Vagina (tissue), 2 donors: Measurements from ENCODE around the gene ANTXR1. TPM values are rescaled to one million over a fixed set of nuclear protein-coding genes. Genes with fewer than 3 reads are reported as not detected.

ENCODE experiments used
- DNase-seq, 2 donors: peaks; one replicate each; pipeline ENCODE4 v3.0.0-alpha.2; 2017; ENCODE audit errors: extremely low spot score in 2 of 2
- H3K27ac ChIP-seq: fragments of 200-600 bp; sonication (generic); one replicate; pipeline ENCODE4 v1.5.1; 2019
- H3K27me3 ChIP-seq: fragments of 200-600 bp; sonication (generic); one replicate; pipeline ENCODE4 v1.5.1; 2019
- H3K36me3 ChIP-seq, 2 donors: fragments of 200-600 bp; sonication (generic); one replicate each; pipeline ENCODE4 v1.5.1; 2017 to 2019
- H3K4me1 ChIP-seq: fragments of 200-600 bp; sonication (generic); one replicate; pipeline ENCODE4 v1.5.1; 2019
- H3K4me3 ChIP-seq, 2 donors: fragments of 200-600 bp; sonication (generic); 1 replicate in 1 of 2; 2 replicates in 1 of 2; pipeline ENCODE4 v1.5.1; 2016 to 2019
- H3K9me3 ChIP-seq: fragments of 200-600 bp; sonication (generic); one replicate; pipeline ENCODE4 v1.5.1; 2019
- POLR2A ChIP-seq, 2 donors: fragments of 450-650 bp; IDR thresholded peaks; one replicate each; pipeline ENCODE4 v1.6.1; 2017; ENCODE audit warnings: antibody characterized with exemption in 2 of 2, mild to moderate bottlenecking in 2 of 2, moderate library complexity in 2 of 2
- POLR2AphosphoS5 ChIP-seq, 2 donors: sonication (generic); formaldehyde crosslinking; IDR thresholded peaks; one replicate each; pipeline ENCODE4 v1.9.0; 2017; ENCODE audit warnings: antibody characterized with exemption in 2 of 2, mild to moderate bottlenecking in 2 of 2, low read depth in 1 of 2; ENCODE audit not compliant: insufficient read depth in 1 of 2
- intact Hi-C: fragments of 100-400 bp; cut with DNase I; formaldehyde crosslinking; loops from one replicate; pipeline ENCODE4 v1.15.1; 2023
- total RNA-seq: library from RNA; depleted of rRNA; stranded (reverse); fragments of >200 nt; gene quantifications from one replicate; pipeline ENCODE4 v1.2.3, GENCODE V29; 2016
- TF ChIP-seq, protein P1 (sequence below), 3 experiments: fragments of 450-650 bp in 2 of 3; fragments of 200-600 bp in 1 of 3; sonication (generic) in 1 of 3; IDR thresholded peaks; one replicate each; pipeline ENCODE4 v1.5.1; 2017 to 2019; ENCODE audit warnings: antibody characterized with exemption in 3 of 3, mild to moderate bottlenecking in 2 of 3, moderate library complexity in 2 of 3

The ANTXR1 gene
- total RNA-seq, 1 donor from 2014 or later: 102 TPM

GRCh38 chr2:69151931-69152330, 139.0 kb downstream of the ANTXR1 start:
- Histone ChIP-seq H3K9me3 (no peaks in the 10 kb centered on the region), H3K4me1 (peaks cover 37% of the 10 kb centered on the region), H3K4me3 (no peak overlapping the region), H3K27ac (peak overlapping the region; percentile 63), H3K36me3 (peaks cover 0 to 4% of the 10 kb centered on the region in 2 donors), H3K27me3 (no peaks in the 10 kb centered on the region)
- no peak for DNase-seq
- intact Hi-C loops: loop anchor here (10.0 kb wide), 1 partner anchor 87 kb away; no protein-coding TSS in a partner anchor
- TF ChIP-seq POLR2A (IDR thresholded peaks at IDR 0.05): no peak
- TF ChIP-seq, protein P1, sequence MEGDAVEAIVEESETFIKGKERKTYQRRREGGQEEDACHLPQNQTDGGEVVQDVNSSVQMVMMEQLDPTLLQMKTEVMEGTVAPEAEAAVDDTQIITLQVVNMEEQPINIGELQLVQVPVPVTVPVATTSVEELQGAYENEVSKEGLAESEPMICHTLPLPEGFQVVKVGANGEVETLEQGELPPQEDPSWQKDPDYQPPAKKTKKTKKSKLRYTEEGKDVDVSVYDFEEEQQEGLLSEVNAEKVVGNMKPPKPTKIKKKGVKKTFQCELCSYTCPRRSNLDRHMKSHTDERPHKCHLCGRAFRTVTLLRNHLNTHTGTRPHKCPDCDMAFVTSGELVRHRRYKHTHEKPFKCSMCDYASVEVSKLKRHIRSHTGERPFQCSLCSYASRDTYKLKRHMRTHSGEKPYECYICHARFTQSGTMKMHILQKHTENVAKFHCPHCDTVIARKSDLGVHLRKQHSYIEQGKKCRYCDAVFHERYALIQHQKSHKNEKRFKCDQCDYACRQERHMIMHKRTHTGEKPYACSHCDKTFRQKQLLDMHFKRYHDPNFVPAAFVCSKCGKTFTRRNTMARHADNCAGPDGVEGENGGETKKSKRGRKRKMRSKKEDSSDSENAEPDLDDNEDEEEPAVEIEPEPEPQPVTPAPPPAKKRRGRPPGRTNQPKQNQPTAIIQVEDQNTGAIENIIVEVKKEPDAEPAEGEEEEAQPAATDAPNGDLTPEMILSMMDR (IDR thresholded peaks at IDR 0.05): no peak
- TF ChIP-seq POLR2AphosphoS5 (IDR thresholded peaks at IDR 0.05; ENCODE audit: insufficient read depth in 1 of 2, low read depth in 1 of 2): no peak

DNA sequence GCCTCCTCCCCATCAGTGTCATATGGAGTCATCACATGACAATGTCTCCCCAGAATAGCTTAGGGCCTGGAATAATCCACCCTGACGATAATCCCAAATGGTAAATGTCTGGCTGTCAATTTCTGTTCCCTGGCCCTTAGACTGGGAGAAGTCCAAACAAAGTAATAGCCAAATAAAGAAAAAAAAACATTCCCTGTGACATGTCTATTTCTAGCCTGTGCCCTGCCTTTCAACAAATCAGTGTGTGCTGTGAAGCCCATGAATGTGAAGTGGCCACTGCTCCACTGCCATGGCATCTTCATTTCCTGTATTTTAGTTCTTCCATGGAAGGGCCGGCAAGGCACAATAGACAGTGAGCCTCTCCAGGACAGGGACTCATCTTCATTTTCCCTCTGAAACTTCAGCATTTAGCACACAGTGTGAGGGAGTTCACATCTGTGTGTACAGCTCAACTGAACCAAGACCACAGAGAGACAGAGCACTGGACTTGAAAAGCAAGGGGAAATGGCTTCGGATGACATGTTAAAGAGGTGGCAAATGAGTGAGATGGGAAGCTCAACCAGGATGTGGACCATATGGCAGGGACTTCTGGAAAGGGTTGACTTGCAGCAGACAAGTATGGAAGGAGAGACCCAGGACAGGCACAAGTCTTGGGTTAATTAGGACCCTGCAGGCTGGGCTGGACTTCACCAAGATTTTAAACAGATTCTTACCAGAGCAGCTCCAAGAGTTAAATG, 140.0 kb downstream of the ANTXR1 start:
- H3K4me1 ChIP-seq: peaks cover 37% of the 10 kb centered on the region

GRCh38 chr2:69154106-69154505, 141.1 kb downstream of the ANTXR1 start:
- Histone ChIP-seq H3K4me1 (peaks cover 29% of the 10 kb centered on the region), H3K27me3 (no peaks in the 10 kb centered on the region), H3K9me3 (no peaks in the 10 kb centered on the region), H3K4me3 (no peak overlapping the region), H3K27ac (peak overlapping the region; percentile 59), H3K36me3 (no peaks in the 10 kb centered on the region)
- TF ChIP-seq POLR2AphosphoS5 (IDR thresholded peaks at IDR 0.05; ENCODE audit: insufficient read depth in 1 of 2, low read depth in 1 of 2): no peak
- TF ChIP-seq, protein P1 (IDR thresholded peaks at IDR 0.05): no peak
- TF ChIP-seq POLR2A (IDR thresholded peaks at IDR 0.05): no peak
- no peak for DNase-seq
- intact Hi-C loops: loop anchor here (10.0 kb wide), 1 partner anchor 89 kb away; no protein-coding TSS in a partner anchor

More for the DNA sequence above, 140.0 kb downstream of the ANTXR1 start:
- no peak for DNase-seq
- no peaks in the 10 kb centered on the region for H3K36me3 ChIP-seq
- intact Hi-C loops: loop anchor here (10.0 kb wide), 1 partner anchor 88 kb away; no protein-coding TSS in a partner anchor
- H3K4me3 ChIP-seq: no peak overlapping the region
- no peaks in the 10 kb centered on the region for H3K27me3 ChIP-seq
- no peaks in the 10 kb centered on the region for H3K9me3 ChIP-seq
- no peak for TF ChIP-seq POLR2AphosphoS5 (IDR thresholded peaks at IDR 0.05; ENCODE audit: insufficient read depth in 1 of 2, low read depth in 1 of 2)
- TF ChIP-seq, protein P1 (IDR thresholded peaks at IDR 0.05): no peak
- no peak for TF ChIP-seq POLR2A (IDR thresholded peaks at IDR 0.05)
- H3K27ac ChIP-seq: peak overlapping the region; percentile 63

GRCh38 chr2:69156624-69157023, 143.6 kb downstream of the ANTXR1 start:
- Histone ChIP-seq H3K9me3 (no peaks in the 10 kb centered on the region), H3K27ac (no peak overlapping the region), H3K36me3 (no peaks in the 10 kb centered on the region), H3K27me3 (no peaks in the 10 kb centered on the region), H3K4me3 (no peak overlapping the region), H3K4me1 (peaks cover 22% of the 10 kb centered on the region)
- TF ChIP-seq, protein P1 (IDR thresholded peaks at IDR 0.05): no peak
- no peak for TF ChIP-seq POLR2AphosphoS5 (IDR thresholded peaks at IDR 0.05; ENCODE audit: insufficient read depth in 1 of 2, low read depth in 1 of 2)
- no peak for TF ChIP-seq POLR2A (IDR thresholded peaks at IDR 0.05)
- no peak for DNase-seq
- intact Hi-C loops: loop anchor here (10.0 kb wide), 1 partner anchor 92 kb away; no protein-coding TSS in a partner anchor

GRCh38 chr2:69157441-69157840, 144.5 kb downstream of the ANTXR1 start:
- Histone ChIP-seq H3K4me3 (no peak overlapping the region), H3K36me3 (no peaks in the 10 kb centered on the region), H3K27me3 (no peaks in the 10 kb centered on the region), H3K9me3 (no peaks in the 10 kb centered on the region), H3K27ac (no peak overlapping the region), H3K4me1 (peaks cover 30% of the 10 kb centered on the region)
- TF ChIP-seq, protein P1 (IDR thresholded peaks at IDR 0.05): no peak
- TF ChIP-seq POLR2A (IDR thresholded peaks at IDR 0.05) (no peak), POLR2AphosphoS5 (IDR thresholded peaks at IDR 0.05; ENCODE audit: insufficient read depth in 1 of 2, low read depth in 1 of 2) (no peak)
- DNase-seq: no peak
- intact Hi-C loops: loop anchor here (10.0 kb wide), 1 partner anchor 93 kb away; no protein-coding TSS in a partner anchor
